Stimulated activated naive B cell treated with anti-CD40 and anti-IgM and Interleukin-4, amounts not matched to agents 10 μg/mL and 1 μg/mL and 100 μg/mL, for 72 hours (primary cell): ENCODE results near the gene SPAG8.

Experiments used
- ATAC-seq, 2 donors: fragments of 150-1000 bp; cut with Tn5 transposase; replicated peaks; 2 replicates each; pipeline ENCODE4 v1.10.0; 2021; ENCODE audit warnings: moderate library complexity in 1 of 2
- DNase-seq: peaks from one replicate; pipeline ENCODE4 v3.0.0; 2021
- H3K27ac Mint-ChIP-seq: one replicate; pipeline ENCODE4 v1.8.0; 2022; ENCODE audit warnings: mild to moderate bottlenecking, mixed read lengths
- H3K27me3 Mint-ChIP-seq, 2 donors: one replicate each; pipeline ENCODE4 v1.8.0; 2022; ENCODE audit warnings: mixed read lengths in 2 of 2
- H3K36me3 Mint-ChIP-seq, 2 donors: one replicate each; pipeline ENCODE4 v1.8.0; 2022; ENCODE audit warnings: mixed read lengths in 2 of 2, mild to moderate bottlenecking in 1 of 2
- H3K4me1 Mint-ChIP-seq, 2 donors: one replicate each; pipeline ENCODE4 v1.8.0; 2022; ENCODE audit warnings: mixed read lengths in 2 of 2, mild to moderate bottlenecking in 1 of 2
- H3K4me3 Mint-ChIP-seq, 2 donors: one replicate each; pipeline ENCODE4 v1.8.0; 2022; ENCODE audit warnings: mild to moderate bottlenecking in 2 of 2, mixed read lengths in 2 of 2, moderate library complexity in 1 of 2
- H3K9me3 Mint-ChIP-seq, 2 donors: one replicate each; pipeline ENCODE4 v1.8.0; 2022; ENCODE audit warnings: mixed read lengths in 2 of 2, mild to moderate bottlenecking in 1 of 2

Gene SPAG8

GRCh38 chr9:35790385-35791296 lies 21.4 kb downstream of the SPAG8 start:
- peaks cover 19 to 36% of the 10 kb centered on the region in 2 donors for H3K36me3 Mint-ChIP-seq
- H3K4me1 Mint-ChIP-seq, result peaks cover 11 to 25% of the 10 kb centered on the region in 2 donors
- DNase-seq, result peak; percentile 35
- H3K27ac Mint-ChIP-seq, result peak overlapping the region; percentile 44
- ATAC-seq, result peak; percentile 92 to 93
- no peaks in the 10 kb centered on the region for H3K9me3 Mint-ChIP-seq
- peak overlapping the region; percentile 73 to 74 for H3K4me3 Mint-ChIP-seq
- peaks cover 9 to 12% of the 10 kb centered on the region in 2 donors for H3K27me3 Mint-ChIP-seq

GRCh38 chr9:35790025-35790384 lies 22.1 kb downstream of the SPAG8 start:
- Mint-ChIP-seq H3K27me3 (peaks cover 9 to 12% of the 10 kb centered on the region in 2 donors), H3K4me3 (no peak overlapping the region), H3K4me1 (peaks cover 11 to 32% of the 10 kb centered on the region in 2 donors), H3K36me3 (peaks cover 20 to 37% of the 10 kb centered on the region in 2 donors), H3K9me3 (no peaks in the 10 kb centered on the region), H3K27ac (no peak overlapping the region)
- DNase-seq (no peak), ATAC-seq (no peak)

DNA sequence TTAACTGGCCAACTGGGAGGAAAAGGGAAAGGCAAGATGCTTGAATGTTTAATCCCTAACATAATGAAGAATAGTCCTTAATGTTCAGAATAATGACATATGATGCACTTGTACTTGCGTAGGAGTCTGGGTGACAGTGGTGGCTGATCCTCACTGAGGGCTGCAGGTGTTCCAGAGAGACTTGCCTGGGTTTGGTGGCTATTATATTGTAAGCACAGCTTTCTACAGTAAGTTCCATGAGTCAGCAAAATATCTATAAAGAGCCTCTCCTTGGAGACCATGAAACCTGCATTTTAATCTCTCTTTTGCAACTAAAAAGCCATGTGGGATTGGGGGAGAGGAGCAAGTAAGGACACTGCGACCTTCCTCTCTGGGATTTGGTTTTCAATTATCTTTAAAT lies 22.5 kb downstream of the SPAG8 start:
- ATAC-seq (no peak), DNase-seq (no peak)
- peaks cover 11 to 35% of the 10 kb centered on the region in 2 donors for H3K4me1 Mint-ChIP-seq
- peaks cover 9 to 12% of the 10 kb centered on the region in 2 donors for H3K27me3 Mint-ChIP-seq
- no peaks in the 10 kb centered on the region for H3K9me3 Mint-ChIP-seq
- peaks cover 20 to 37% of the 10 kb centered on the region in 2 donors for H3K36me3 Mint-ChIP-seq
- H3K27ac Mint-ChIP-seq, result no peak overlapping the region
- H3K4me3 Mint-ChIP-seq, result no peak overlapping the region

- no peak for ATAC-seq
- Mint-ChIP-seq H3K36me3 (peaks cover 19 to 44% of the 10 kb centered on the region in 2 donors), H3K9me3 (peaks cover 0 to 1% of the 10 kb centered on the region in 2 donors), H3K27me3 (no peaks in the 10 kb centered on the region), H3K4me1 (peaks cover 0 to 14% of the 10 kb centered on the region in 2 donors), H3K27ac (no peak overlapping the region), H3K4me3 (no peak overlapping the region)
- no peak for DNase-seq
Observed at GRCh38 chr9:35783418-35783817, 28.6 kb downstream of the SPAG8 start.

DNA sequence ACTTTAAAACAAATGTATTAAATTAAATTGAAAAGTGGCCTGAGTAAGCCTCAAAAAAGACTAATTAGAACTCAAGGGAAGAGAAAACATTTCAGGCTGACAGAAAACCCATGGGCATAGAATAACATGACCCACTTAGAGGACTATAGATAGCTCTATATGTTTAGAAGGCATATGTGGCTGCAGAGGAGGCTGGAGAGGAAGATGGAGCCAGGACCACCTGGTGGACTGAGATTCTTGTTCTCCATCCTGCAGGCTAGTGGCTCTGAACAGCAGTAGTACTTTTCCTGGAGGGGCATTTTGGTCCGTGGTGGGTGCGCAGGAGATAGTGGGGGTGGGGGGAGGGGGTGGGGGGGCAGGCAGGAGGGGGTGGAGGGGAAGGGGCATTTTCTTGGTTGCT lies 31.0 kb downstream of the SPAG8 start:
- H3K36me3 Mint-ChIP-seq, result peaks cover 17 to 32% of the 10 kb centered on the region in 2 donors
- H3K4me1 Mint-ChIP-seq, result peaks cover 2 to 25% of the 10 kb centered on the region in 2 donors
- peaks cover 0 to 1% of the 10 kb centered on the region in 2 donors for H3K9me3 Mint-ChIP-seq
- ATAC-seq (no peak), DNase-seq (no peak)
- H3K27ac Mint-ChIP-seq, result no peak overlapping the region
- no peaks in the 10 kb centered on the region for H3K27me3 Mint-ChIP-seq
- H3K4me3 Mint-ChIP-seq, result no peak overlapping the region

DNA sequence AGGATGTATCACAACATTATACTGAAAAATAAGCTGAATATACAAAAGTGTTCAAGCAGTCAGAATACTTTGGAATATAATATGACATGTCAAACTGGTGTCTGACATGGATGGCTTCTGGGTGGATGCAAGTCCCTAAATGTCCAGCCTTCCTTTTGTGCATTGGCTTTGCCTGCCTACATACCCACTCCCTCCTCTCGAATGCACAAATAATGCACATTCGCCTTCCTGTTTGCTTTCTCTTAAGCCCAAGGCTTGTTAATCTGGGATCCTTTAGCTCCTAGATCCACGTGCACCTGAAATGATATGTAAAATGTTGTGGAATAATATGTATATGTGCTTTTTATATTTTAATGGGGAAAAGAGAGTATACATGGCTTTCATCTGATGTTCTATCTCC lies 33.6 kb downstream of the SPAG8 start:
- Mint-ChIP-seq H3K4me3 (no peak overlapping the region), H3K27me3 (no peaks in the 10 kb centered on the region), H3K27ac (no peak overlapping the region), H3K4me1 (peaks cover 11 to 31% of the 10 kb centered on the region in 2 donors), H3K9me3 (peaks cover 0 to 1% of the 10 kb centered on the region in 2 donors), H3K36me3 (peaks cover 10 to 20% of the 10 kb centered on the region in 2 donors)
- ATAC-seq (no peak), DNase-seq (no peak)

GRCh38 chr9:35776018-35776417 lies 36.0 kb downstream of the SPAG8 start:
- DNase-seq (peak; percentile 53), ATAC-seq (peak; percentile 99 to 100)
- H3K27me3 Mint-ChIP-seq, result no peaks in the 10 kb centered on the region
- peaks cover 11 to 31% of the 10 kb centered on the region in 2 donors for H3K4me1 Mint-ChIP-seq
- H3K9me3 Mint-ChIP-seq, result peaks cover 0 to 1% of the 10 kb centered on the region in 2 donors
- H3K4me3 Mint-ChIP-seq, result peak overlapping the region in 1 of 2 donors; percentile 29
- peak overlapping the region; percentile 96 for H3K27ac Mint-ChIP-seq
- H3K36me3 Mint-ChIP-seq, result peaks cover 6 to 17% of the 10 kb centered on the region in 2 donors

DNA sequence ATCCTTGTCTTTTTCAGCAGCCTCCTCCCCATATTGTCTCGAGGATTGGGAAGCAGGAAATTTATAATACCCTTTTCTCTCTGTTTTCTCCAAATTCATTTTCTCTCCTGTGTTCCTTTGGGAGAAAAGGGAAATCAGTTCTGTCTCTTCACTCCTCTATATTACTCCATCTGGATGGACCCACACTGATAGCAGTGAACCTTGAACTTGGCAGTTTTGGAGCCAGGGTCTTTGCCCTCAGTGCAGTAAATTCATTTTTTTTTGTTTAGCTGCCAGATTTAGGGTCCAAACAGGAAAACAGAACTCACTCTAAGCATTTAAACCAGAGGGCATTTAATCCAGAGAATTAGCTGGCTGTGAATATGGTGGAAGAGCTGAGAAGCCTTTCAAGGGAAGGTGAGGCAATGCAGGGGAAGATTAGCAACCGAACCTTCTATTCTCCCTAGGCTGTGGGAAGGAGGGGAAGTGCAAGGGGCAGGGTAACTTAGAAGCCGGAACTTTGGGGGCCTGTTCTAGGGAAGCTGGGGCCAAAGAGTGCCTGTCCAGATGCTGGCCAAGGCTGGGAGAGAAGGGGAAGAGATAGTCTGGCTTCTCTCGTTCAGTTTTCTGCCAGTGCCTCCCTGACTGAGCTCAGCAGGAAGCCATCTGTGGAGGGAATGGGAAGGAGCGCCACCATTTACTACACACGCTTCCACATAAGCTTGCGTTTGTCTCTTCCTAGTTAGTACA lies 37.0 kb downstream of the SPAG8 start:
- no peak for ATAC-seq
- Mint-ChIP-seq H3K27me3 (no peaks in the 10 kb centered on the region), H3K9me3 (no peaks in the 10 kb centered on the region), H3K36me3 (peaks cover 1 to 10% of the 10 kb centered on the region in 2 donors), H3K27ac (peak overlapping the region; percentile 96), H3K4me1 (peaks cover 11 to 31% of the 10 kb centered on the region in 2 donors), H3K4me3 (no peak overlapping the region)
- DNase-seq, result no peak

- no peak for DNase-seq
- no peaks in the 10 kb centered on the region for H3K27me3 Mint-ChIP-seq
- no peak for ATAC-seq
- peaks cover 0 to 4% of the 10 kb centered on the region in 2 donors for H3K36me3 Mint-ChIP-seq
- H3K27ac Mint-ChIP-seq, result no peak overlapping the region
- H3K9me3 Mint-ChIP-seq, result no peaks in the 10 kb centered on the region
- H3K4me3 Mint-ChIP-seq, result no peak overlapping the region
- H3K4me1 Mint-ChIP-seq, result peaks cover 11 to 27% of the 10 kb centered on the region in 2 donors
Observed at GRCh38 chr9:35771943-35772342, 40.1 kb downstream of the SPAG8 start.

DNA sequence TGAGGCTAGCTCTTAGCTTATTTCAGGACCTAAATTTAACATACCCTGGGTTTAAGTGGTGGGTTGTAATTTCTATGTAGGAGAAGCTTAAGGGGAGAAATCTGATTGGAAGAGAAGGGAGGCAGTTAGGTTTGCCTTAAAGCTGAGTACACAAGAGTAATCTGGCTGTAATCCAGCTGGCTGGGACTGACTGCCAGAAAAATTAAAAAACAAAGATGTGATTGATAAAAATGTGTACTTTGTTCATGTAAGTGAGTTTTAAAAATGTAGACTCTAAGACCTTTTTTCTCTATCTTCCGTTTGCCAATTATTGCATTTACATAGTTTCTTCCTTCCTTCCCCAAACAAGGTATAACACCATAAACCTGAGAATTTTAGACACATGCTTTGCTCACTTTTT lies 40.5 kb downstream of the SPAG8 start:
- no peak for DNase-seq

DNA sequence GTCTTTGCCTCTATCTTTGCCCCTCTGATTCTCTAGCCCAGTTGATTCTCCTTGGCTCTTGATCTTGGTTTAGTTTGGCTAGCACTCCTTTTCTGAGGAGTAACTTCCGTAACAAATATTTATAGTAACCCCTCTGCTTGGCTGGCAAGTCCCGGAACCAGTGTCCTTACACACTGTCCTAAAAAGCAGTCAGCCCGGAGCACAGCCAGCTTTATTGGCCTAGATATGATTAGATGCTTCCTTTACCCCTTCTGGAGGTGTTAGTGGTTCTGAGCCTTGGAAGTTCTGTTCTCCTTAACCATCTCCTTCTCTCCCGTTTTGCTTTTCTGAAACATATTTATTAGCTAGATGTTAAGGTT lies 41.0 kb downstream of the SPAG8 start:
- no peak overlapping the region for H3K4me3 Mint-ChIP-seq
- no peak for ATAC-seq
- H3K27me3 Mint-ChIP-seq, result no peaks in the 10 kb centered on the region
- no peak overlapping the region for H3K27ac Mint-ChIP-seq
- H3K36me3 Mint-ChIP-seq, result peaks cover 0 to 4% of the 10 kb centered on the region in 2 donors
- peaks cover 9 to 20% of the 10 kb centered on the region in 2 donors for H3K4me1 Mint-ChIP-seq
- DNase-seq, result no peak
- H3K9me3 Mint-ChIP-seq, result no peaks in the 10 kb centered on the region

More for the DNA sequence above, 40.5 kb downstream of the SPAG8 start:
- Mint-ChIP-seq H3K4me3 (no peak overlapping the region), H3K36me3 (peaks cover 0 to 4% of the 10 kb centered on the region in 2 donors), H3K27ac (no peak overlapping the region), H3K27me3 (no peaks in the 10 kb centered on the region), H3K4me1 (peaks cover 11 to 25% of the 10 kb centered on the region in 2 donors), H3K9me3 (no peaks in the 10 kb centered on the region)
- ATAC-seq, result no peak

- Mint-ChIP-seq H3K27ac (no peak overlapping the region), H3K36me3 (no peaks in the 10 kb centered on the region), H3K27me3 (no peaks in the 10 kb centered on the region), H3K4me1 (peaks cover 0 to 7% of the 10 kb centered on the region in 2 donors), H3K4me3 (no peak overlapping the region), H3K9me3 (no peaks in the 10 kb centered on the region)
- DNase-seq (no peak), ATAC-seq (no peak)
Observed at GRCh38 chr9:35769763-35770162, 42.3 kb downstream of the SPAG8 start.

- no peaks in the 10 kb centered on the region for H3K4me1 Mint-ChIP-seq
- H3K27me3 Mint-ChIP-seq, result no peaks in the 10 kb centered on the region
Observed at GRCh38 chr9:35767458-35767857, 44.6 kb downstream of the SPAG8 start.

DNA sequence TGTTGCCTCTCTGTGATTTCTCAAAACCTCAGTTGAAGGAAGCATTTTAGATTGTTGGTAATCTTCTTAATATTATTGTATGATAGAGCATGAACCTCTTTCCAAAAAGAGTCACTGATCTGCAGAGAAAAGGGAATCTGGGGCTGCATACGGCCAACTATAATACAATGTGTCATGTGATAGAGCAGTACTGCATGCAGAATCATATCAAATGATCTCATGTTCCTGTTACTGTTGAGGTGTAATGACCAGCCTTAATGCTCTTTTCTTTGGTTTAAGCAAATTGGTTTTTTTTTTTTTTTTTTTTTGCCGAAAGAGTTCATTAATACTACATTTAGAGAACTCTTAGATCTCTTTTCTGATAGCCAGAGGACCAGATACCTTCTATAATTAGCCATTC lies 45.1 kb downstream of the SPAG8 start:
- Mint-ChIP-seq H3K9me3 (no peaks in the 10 kb centered on the region), H3K27ac (no peak overlapping the region), H3K4me1 (peaks cover 0 to 1% of the 10 kb centered on the region in 2 donors), H3K36me3 (peaks cover 3 to 4% of the 10 kb centered on the region in 2 donors), H3K4me3 (no peak overlapping the region), H3K27me3 (no peaks in the 10 kb centered on the region)
- DNase-seq (no peak), ATAC-seq (no peak)

More at GRCh38 chr9:35767458-35767857, 44.6 kb downstream of the SPAG8 start:
- ATAC-seq (no peak), DNase-seq (no peak)
- Mint-ChIP-seq H3K36me3 (peaks cover 3 to 4% of the 10 kb centered on the region in 2 donors), H3K9me3 (no peaks in the 10 kb centered on the region), H3K27ac (no peak overlapping the region), H3K4me3 (no peak overlapping the region)
